CD1c-positive myeloid dendritic cell (primary cell): Measurements from ENCODE around the gene HEPACAM2.

ENCODE experiments used
- DNase-seq: peaks from one replicate; pipeline ENCODE4 v3.0.0-alpha.2; 2016; ENCODE audit errors: extremely low spot score

HEPACAM2 gene

GRCh38 chr7:93202594-93203250 lies 23.5 kb downstream of the HEPACAM2 start:
- DNase-seq, result peak; percentile 38

- no peak for DNase-seq
Measured at GRCh38 chr7:93198472-93198871, 27.8 kb downstream of the HEPACAM2 start.

DNA sequence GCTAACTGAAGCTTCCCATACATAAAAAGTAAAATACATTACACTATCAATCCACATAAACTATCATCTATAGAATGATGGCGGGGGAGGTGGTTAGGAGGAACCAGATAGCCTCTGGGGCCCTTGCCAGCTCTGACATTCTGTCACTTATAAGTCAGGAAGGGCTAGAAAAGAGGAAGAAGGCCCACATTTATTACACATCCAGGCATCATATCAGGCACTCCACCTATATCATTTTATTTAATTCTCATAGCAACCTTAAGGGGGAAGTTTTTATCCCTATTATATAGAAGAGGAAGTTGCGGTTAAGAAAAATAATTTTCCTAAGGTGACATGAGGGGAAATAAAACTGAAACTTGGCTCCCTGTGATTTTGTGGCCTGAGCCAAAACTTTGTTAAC lies 29.9 kb downstream of the HEPACAM2 start:
- peak; percentile 66 for DNase-seq

DNA sequence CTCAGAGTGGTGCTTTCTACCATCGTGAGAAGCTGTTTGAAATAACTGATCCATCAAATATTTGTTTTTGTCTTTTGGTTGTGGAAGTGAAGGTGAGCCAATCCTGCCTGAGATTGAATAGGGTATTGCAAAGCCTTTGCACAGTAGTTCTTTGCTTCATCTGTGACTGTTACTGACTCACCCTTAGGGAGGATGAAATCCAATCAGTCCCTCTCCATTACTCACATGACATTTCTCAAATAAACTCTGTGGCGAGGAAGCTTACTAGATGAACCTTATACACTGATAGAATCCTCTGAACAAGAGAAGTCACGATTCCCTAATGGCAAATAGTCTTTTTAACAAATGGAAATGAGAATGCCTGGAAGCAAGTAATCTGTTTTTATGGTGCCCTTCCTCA lies 31.9 kb downstream of the HEPACAM2 start:
- DNase-seq, result no peak

- DNase-seq, result no peak
Measured at GRCh38 chr7:93188870-93189634, 37.2 kb downstream of the HEPACAM2 start.

DNA sequence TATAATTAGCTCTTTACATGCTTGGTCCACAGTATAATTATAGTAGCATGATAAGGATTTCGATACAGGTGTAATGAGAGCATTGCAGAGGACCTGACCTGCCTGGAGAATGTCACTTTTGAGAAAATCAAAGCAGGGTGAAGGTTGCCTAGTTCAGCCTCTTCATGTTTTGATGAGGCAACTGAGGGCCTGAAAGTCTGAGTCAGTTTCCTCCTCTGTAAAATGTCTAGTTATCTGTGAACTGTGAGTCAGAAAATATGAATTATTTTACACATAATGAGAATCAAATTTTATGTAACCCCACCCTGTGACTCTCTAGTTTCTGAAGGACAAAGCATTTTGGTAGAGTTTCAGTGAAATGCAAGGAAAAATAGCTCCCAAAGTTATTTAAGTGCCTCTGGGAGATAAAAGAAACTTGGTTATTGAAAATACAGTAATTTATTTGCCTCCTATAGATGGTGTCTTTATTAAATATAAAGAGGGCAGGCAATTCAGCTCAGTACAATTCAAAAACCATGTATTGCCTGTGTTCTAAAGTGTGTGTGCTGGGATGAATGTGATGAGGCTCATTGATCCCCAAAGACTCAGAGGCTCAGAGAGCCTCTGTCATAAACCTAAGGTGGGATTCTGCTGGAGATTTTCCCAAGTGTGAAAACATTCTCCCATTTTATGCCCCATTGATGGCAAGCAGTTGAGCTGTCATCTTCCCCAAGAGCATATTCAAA lies 40.8 kb downstream of the HEPACAM2 start:
- no peak for DNase-seq

GRCh38 chr7:93179173-93179572 lies 47.1 kb downstream of the HEPACAM2 start:
- DNase-seq, result no peak

DNA sequence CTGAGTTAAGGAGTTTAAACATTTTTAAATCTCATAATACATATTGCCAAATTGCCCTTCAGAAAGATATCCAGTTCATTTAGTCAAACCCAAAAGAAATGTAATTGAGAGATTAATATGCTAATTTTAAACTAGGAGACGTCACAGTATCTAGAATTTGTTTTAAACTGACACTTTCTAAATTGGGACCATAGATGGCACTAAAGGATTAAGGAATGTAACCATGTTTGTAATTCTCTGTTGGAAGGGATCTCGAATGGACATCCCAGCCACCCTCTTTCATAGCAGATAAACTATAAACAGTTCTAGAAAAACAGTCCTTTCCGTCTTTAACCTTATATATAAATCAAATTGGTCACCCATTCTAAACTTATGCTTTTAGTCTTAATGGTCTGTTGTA lies 48.1 kb downstream of the HEPACAM2 start:
- DNase-seq, result peak; percentile 39

- DNase-seq, result no peak
Measured at GRCh38 chr7:93176992-93177580, 49.2 kb downstream of the HEPACAM2 start.

- DNase-seq, result no peak
Measured at GRCh38 chr7:93175219-93175618, 51.0 kb downstream of the HEPACAM2 start.

DNA sequence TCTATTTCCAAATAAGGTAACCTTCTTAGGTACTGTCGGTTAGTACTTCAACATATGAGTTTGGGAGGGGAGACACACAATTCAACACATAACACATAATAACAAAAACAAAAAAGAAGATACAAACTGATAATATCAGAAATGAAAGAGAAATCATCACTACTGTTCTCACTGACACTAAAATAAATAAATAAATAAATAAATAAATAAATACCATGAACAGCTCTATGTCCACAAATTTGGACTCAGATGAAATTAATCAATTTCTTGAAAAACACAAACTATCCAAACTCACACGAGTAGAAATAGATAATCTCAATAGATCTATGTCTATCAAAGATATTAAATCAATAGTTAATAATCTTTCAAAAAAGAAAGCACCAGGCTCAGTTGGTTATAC lies 53.6 kb downstream of the HEPACAM2 start:
- no peak for DNase-seq

DNA sequence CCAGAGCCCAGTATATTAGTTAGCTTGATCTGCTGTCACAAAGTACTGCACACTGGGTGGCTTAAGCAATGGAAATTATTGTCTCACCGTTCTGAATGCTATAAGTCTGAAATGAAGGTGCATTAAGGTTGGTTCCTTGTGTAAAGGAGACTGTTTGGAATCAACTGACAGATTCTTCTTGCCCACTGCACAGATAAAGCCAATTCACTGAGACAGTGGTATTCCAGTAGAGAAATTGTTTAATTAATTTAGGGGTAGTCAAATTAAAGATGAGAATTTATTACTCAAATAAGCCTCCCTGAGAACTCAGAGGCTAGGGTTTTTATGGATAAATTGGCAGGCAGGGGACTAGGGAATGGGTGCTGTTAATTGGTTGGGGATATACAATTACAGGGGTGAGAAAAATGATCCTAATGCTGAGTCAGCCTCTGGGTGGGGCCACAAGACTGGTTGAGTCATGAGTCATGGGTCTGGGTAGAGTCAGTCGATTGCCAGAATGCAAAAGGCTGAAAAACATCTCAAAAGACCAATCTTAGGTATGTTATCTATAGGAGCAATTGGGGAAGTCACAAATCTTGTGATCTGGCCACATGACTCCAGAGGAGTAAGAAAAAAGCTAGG lies 54.6 kb downstream of the HEPACAM2 start:
- no peak for DNase-seq

GRCh38 chr7:93165447-93165846 lies 60.8 kb downstream of the HEPACAM2 start:
- peak; percentile 38 for DNase-seq

DNA sequence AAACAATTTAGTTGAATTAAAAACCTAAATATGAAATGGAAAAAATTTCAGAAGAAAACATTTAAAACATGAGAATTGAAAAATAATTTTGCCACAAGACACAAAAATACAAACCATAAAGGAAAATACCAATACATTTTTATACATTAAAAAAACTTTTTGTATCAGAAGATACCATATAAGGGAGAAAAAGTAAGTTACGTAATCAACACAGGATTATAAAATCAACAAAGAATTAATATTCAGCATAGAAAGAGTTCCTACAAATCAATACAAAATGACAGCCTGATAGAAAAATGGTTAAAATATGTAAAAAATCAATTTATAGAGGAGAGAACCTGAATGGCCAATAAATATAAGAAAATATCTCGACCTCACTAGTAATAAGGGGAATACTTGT lies 61.5 kb downstream of the HEPACAM2 start:
- DNase-seq, result no peak

DNA sequence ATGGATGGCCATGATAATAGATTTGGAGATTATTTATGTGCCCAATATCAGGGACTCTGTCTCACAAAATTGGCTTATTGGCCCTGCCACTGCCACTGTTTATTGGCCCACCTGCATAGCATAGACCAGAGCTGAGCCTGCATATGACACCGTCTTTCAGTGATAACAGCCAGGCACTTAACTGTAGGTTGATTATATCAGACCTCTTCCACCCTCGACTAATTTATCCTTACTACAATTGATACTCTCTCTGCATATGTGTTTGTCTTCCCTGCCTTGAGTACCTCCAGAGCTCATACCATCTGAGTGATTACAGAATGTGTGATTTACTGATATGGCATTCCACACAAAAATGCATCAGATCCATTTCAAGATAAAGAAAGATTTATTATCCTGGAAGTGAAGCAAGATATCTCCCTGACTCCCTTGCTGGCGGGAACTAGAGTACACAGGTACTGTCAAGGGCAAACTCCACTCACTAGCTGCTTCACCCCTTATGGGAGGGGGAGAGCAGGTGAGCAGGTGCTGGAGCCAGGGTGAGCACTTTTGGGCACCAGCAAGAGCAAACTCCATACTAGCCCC lies 65.0 kb downstream of the HEPACAM2 start:
- no peak for DNase-seq

- no peak for DNase-seq
Measured at GRCh38 chr7:93160410-93160809, 65.9 kb downstream of the HEPACAM2 start.

DNA sequence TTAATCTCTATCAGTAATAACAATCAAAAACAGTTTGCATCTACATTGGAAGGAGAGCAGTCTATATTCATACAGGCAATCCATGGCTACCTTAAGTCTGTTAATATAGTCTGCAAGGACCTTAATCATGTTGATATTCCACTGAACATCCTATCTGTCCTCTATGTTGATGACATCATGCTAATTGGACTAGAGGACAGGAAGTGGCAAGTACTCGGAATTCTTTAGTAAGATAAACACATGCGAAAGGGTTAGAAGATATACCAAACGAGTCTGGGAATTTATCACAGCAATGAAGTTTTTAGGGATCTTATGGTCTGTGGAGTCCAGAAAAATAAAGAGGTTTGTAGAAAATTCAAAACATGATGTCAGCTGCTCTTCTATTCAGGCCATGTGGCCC lies 66.8 kb downstream of the HEPACAM2 start:
- no peak for DNase-seq

DNA sequence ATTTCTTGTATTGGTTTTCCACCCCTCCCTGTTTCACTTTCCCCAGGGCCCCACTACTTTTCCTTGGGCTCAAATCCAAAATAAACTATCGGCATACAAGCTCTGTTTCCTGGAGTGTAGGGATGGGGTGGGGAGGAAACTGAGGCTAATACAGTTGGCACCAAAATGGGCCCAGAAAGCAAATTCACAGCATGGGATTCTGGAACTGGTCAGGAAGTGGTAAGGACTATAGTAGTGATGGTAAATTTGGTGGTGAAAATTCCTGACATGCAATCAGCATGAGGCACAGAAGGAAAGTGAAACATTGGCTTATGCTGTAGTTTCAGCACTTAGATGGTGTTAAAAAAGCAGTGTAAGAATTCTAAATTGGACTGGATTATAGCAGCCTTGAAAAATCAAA lies 69.4 kb downstream of the HEPACAM2 start:
- DNase-seq, result no peak

DNA sequence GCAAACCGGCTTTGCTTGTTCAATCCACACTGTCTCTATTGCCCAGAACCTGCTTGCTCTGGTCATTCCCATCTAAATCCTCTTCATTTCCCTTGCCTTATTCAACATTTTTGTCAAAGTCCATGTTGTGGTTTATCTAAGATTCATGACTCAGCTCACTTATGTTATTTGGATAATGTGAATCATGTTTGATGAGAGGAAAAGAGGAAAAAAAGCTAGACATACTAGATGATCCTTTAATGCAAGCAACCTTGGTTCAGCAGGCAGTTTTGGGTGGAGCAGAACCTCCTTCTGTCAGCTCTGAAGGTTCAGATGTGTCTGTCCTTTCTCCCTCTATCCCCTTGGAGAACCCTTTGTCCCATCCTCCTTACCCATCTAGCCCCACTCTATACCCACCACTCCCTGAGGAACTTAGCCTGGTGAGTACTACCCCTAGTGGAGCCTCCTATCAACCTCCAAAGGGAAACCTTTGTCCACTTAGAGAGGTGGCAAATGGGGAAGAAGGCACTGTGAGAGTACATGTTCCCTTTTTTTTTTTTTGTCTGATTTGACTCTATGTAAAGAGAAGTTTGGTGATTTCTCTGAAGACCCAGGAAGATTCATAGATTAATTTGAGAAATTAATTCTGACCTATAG lies 76.0 kb downstream of the HEPACAM2 start:
- peak; percentile 56 for DNase-seq

GRCh38 chr7:93148727-93149126 lies 77.5 kb downstream of the HEPACAM2 start:
- no peak for DNase-seq

GRCh38 chr7:93148144-93148543 lies 78.1 kb downstream of the HEPACAM2 start, which contains the start of gene SAMD9L:
Gene SAMD9L (minus strand): TSS chr7:93148385. CDS start chr7:93135971, 12,414 bp downstream.
- peak; percentile 57 for DNase-seq
